Endothelial cell of umbilical vein (primary cell): ENCODE results near the gene RBPJ. TPM values are rescaled to one million over a fixed set of nuclear protein-coding genes. Genes with fewer than 3 reads are reported as not detected.

Source experiments
- BruUV-seq: library from RNA; stranded (reverse); fragments of 400-500 nt; replicated peaks from 2 replicates; lab custom pipeline; 2021; lab: Mats Ljungman, UMichigan
- CTCF ChIA-PET: fragments of 300-600, 350-600 bp; sonication (Branson Sonifier 250); formaldehyde crosslinking; loops from one replicate; lab custom pipeline; 2021; ENCODE audit warnings: antibody characterized with exemption, inconsistent platforms; lab: Charles Lee
- POLR2A ChIA-PET: fragments of 300-600, 350-600 bp; sonication (Branson Sonifier 250); formaldehyde crosslinking; loops from one replicate; lab custom pipeline; 2021; ENCODE audit warnings: antibody characterized with exemption, inconsistent platforms; lab: Charles Lee
- DNase-seq: peaks from one replicate; pipeline ENCODE4 v3.0.0-alpha.2; 2011; ENCODE audit warnings: low read depth, low spot score
- FAIRE-seq: peaks from 2 replicates; lab custom pipeline; 2011; peaks lifted over from hg19 to GRCh38; lab: Jason Lieb, UNC
- H2AFZ ChIP-seq: 2 replicates; pipeline ENCODE4 v1.6.0; 2012; ENCODE audit warnings: low read depth, low read length, control low read depth, inconsistent platforms
- H3K27ac ChIP-seq: 2 replicates; pipeline ENCODE4 v1.5.1; 2011; ENCODE audit warnings: low read depth, mild to moderate bottlenecking, control low read depth, low read length, moderate library complexity; ENCODE audit not compliant: insufficient read depth
- H3K27me3 ChIP-seq, 2 experiments: 2 replicates each; pipeline versions ENCODE4 v1.6.0 to v1.6.1; 2011; ENCODE audit warnings: low read length in 2 of 2, mixed read lengths in 1 of 2; ENCODE audit not compliant: control insufficient read depth in 2 of 2, insufficient read depth in 2 of 2
- H3K36me3 ChIP-seq, 2 experiments: 2 replicates in 1 of 2; 3 replicates in 1 of 2; pipeline ENCODE4 v1.5.1; 2011; ENCODE audit warnings: low read length in 2 of 2, mild to moderate bottlenecking in 1 of 2, moderate library complexity in 1 of 2; ENCODE audit not compliant: control insufficient read depth in 2 of 2, insufficient read depth in 2 of 2; ENCODE audit errors: extremely low read depth in 1 of 2
- H3K4me1 ChIP-seq: 3 replicates; pipeline ENCODE4 v1.5.1; 2011; ENCODE audit warnings: mild to moderate bottlenecking, low read length; ENCODE audit not compliant: control insufficient read depth, insufficient read depth; ENCODE audit errors: extremely low read depth
- H3K4me2 ChIP-seq: 2 replicates; pipeline ENCODE4 v1.6.1; 2011; ENCODE audit warnings: low read length, control low read depth, mixed read lengths; ENCODE audit not compliant: insufficient read depth
- H3K4me3 ChIP-seq, 3 experiments: fragments of 200-600 bp in 1 of 3; sonication (generic), shearing (Covaris generic) in 1 of 3; replicated peaks in 1 of 3; 2 replicates each; pipeline ENCODE4 v1.5.1; 2011 to 2016; ENCODE audit warnings: control low read depth in 3 of 3, low read length in 3 of 3, mild to moderate bottlenecking in 2 of 3, inconsistent platforms in 1 of 3, low read depth in 1 of 3, moderate library complexity in 1 of 3; ENCODE audit not compliant: insufficient read depth in 1 of 3
- H3K79me2 ChIP-seq: 2 replicates; pipeline ENCODE4 v1.6.0; 2012; ENCODE audit warnings: low read length, inconsistent platforms; ENCODE audit not compliant: control insufficient read depth, insufficient read depth
- H3K9ac ChIP-seq: replicated peaks from 2 replicates; pipeline ENCODE3; 2011; ENCODE audit warnings: low read length, control low read depth; ENCODE audit not compliant: insufficient read depth; ENCODE audit errors: extremely low read depth
- H3K9me1 ChIP-seq: replicated peaks from 3 replicates; pipeline ENCODE4 v1.6.0; 2011; ENCODE audit warnings: mild to moderate bottlenecking, low read length; ENCODE audit not compliant: control insufficient read depth, insufficient read depth; ENCODE audit errors: extremely low read depth
- H3K9me3 ChIP-seq: replicated peaks from 2 replicates; pipeline ENCODE4 v1.5.1; 2012; ENCODE audit warnings: low read length, inconsistent platforms; ENCODE audit not compliant: control insufficient read depth, insufficient read depth
- H4K20me1 ChIP-seq: replicated peaks from 2 replicates; pipeline ENCODE3; 2011; ENCODE audit warnings: mild to moderate bottlenecking, low read length; ENCODE audit not compliant: control insufficient read depth, insufficient read depth; ENCODE audit errors: extremely low read depth
- JUN ChIP-seq: IDR thresholded peaks from 2 replicates; pipeline ENCODE4 v1.6.1; 2011; ENCODE audit warnings: borderline replicate concordance, low read depth; ENCODE audit not compliant: insufficient read length, insufficient read depth
- dilution Hi-C: fragments of 300-500 bp; cut with MboI; formaldehyde crosslinking; loops from one replicate; pipeline ENCODE4 v1.15.0; 2019; ENCODE audit warnings: low sequenced_read_pairs; ENCODE audit not compliant: extremely low pct_ligation_motif_present
- intact Hi-C: fragments of 100-400 bp; cut with micrococcal nuclease; formaldehyde crosslinking; loops from one replicate; pipeline ENCODE4 v1.10.0; 2022
- polyA plus RNA-seq, 4 experiments: library from polyadenylated mRNA; depleted of rRNA in 3 of 4; stranded (reverse) in 3 of 4; unstranded in 1 of 4; fragments of >200 nt; gene quantifications; 2 replicates each; pipeline versions ENCODE4 v1.2.1 to v1.2.3, GENCODE V29; 2011 to 2012; ENCODE audit warnings: missing spikeins in 1 of 4
- total RNA-seq: library from RNA; stranded (reverse); gene quantifications from 2 replicates; pipeline ENCODE4 v1.2.3, GENCODE V29; 2021
- TF ChIP-seq, protein P1 (sequence below), 2 donors: IDR thresholded peaks; 1 replicate in 1 of 2; 2 replicates in 1 of 2; pipeline ENCODE4 v1.5.1; 2011; ENCODE audit warnings: low read length in 2 of 2, mild to moderate bottlenecking in 2 of 2, moderate library complexity in 2 of 2, control low read depth in 1 of 2, inconsistent platforms in 1 of 2, low read depth in 1 of 2; ENCODE audit not compliant: insufficient read depth in 1 of 2; ENCODE audit errors: extremely low read depth in 1 of 2

Gene RBPJ
- total and polyA plus RNA-seq, 2 donors (not counting 3 experiments of a cell fraction or from before 2014, with no cell fraction given), result 17.0 to 42.9 TPM

DNA sequence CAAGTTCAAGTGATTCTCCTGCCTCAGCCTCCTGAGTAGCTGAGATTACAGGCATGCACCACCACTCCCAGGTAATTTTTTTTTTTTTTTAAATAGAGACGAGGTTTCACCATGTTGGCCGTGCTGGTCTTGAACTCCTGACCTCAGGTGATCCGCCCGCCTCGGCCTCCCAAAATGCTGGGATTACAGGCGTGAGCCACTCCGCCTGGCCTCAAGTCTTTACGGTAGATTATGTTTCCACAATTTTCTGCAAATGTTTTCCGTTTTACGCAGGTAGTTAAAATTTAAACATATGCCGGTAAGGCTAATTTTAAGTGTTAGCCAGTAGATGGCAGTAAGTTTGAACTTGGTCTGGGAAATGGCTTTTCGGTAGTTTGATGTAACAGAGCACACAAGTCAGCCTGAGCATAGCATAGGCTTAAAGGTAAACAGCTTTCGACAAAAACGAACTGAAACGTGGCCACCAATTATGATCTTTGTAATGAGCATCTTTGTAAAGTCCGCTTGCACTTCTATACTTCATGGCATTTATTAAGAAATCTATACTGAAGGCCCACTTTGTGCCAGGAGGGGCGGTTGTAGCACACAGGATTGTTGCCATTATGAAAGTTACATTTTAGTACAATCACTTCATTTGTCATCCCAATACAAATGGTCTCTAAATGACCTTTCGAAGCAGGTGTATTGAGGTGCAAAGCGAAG lies 138.4 kb downstream of the RBPJ start:
- peaks cover 11% of the 10 kb centered on the region in 2 experiments for H3K27me3 ChIP-seq
- TF ChIP-seq, protein P1, sequence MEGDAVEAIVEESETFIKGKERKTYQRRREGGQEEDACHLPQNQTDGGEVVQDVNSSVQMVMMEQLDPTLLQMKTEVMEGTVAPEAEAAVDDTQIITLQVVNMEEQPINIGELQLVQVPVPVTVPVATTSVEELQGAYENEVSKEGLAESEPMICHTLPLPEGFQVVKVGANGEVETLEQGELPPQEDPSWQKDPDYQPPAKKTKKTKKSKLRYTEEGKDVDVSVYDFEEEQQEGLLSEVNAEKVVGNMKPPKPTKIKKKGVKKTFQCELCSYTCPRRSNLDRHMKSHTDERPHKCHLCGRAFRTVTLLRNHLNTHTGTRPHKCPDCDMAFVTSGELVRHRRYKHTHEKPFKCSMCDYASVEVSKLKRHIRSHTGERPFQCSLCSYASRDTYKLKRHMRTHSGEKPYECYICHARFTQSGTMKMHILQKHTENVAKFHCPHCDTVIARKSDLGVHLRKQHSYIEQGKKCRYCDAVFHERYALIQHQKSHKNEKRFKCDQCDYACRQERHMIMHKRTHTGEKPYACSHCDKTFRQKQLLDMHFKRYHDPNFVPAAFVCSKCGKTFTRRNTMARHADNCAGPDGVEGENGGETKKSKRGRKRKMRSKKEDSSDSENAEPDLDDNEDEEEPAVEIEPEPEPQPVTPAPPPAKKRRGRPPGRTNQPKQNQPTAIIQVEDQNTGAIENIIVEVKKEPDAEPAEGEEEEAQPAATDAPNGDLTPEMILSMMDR (IDR thresholded peaks at IDR 0.05; ENCODE audit: extremely low read depth in 1 of 2, insufficient read depth in 1 of 2, low read depth in 1 of 2, low read length in 2 of 2), result peak; percentile 40 to 42
- no peak for TF ChIP-seq JUN
- H3K9me3 ChIP-seq, result no peaks in the 10 kb centered on the region
- H3K9me1 ChIP-seq, result no peaks in the 10 kb centered on the region
- H3K4me3 ChIP-seq, result no peak overlapping the region
- CTCF ChIA-PET, result interaction anchor here (0.9 to 6.6 kb wide), 13 partner anchors 7 to 551 kb away, joined by 3 to 79 read pairs (median 5); partner anchors contain the start of gene STIM2
- POLR2A ChIA-PET, result no interaction called here
- no peaks in the 10 kb centered on the region for H3K79me2 ChIP-seq
- BruUV-seq, result no TSS peak
- FAIRE-seq, result peak; percentile 90
- peak; percentile 51 for DNase-seq
- no peaks in the 10 kb centered on the region for H3K36me3 ChIP-seq
- no peak overlapping the region for H2AFZ ChIP-seq
- intact Hi-C loops, result loop anchor here (1.0 to 5.0 kb wide), 4 partner anchors 123 to 551 kb away; partner anchors contain the start of gene TBC1D19
- H4K20me1 ChIP-seq, result no peaks in the 10 kb centered on the region
- H3K27ac ChIP-seq, result no peak overlapping the region
- dilution Hi-C loops, result no loop called here
- no peak overlapping the region for H3K4me2 ChIP-seq
- H3K4me1 ChIP-seq, result no peaks in the 10 kb centered on the region
- H3K9ac ChIP-seq, result no peak overlapping the region
